ENCODE data around the gene ZBTB44. TPM values are rescaled to one million over a fixed set of nuclear protein-coding genes. Genes with fewer than 3 reads are reported as not detected.

The ZBTB44 gene
- total RNA-seq, 1 experiment from 2014 or later: 21.1 TPM

GRCh38 chr11:130180491-130180890 lies 134.2 kb downstream of the ZBTB44 start:
- no peak for DNase-seq (ENCODE audit: extremely low read depth, low read depth)

GRCh38 chr11:130179396-130180306 lies 135.1 kb downstream of the ZBTB44 start:
- DNase-seq (ENCODE audit: extremely low read depth, low read depth): no peak

- DNase-seq (ENCODE audit: extremely low read depth, low read depth): no peak
These were observed 136.0 kb downstream of the ZBTB44 start for GRCh38 chr11:130178441-130179339.

GRCh38 chr11:130177782-130178181 lies 136.9 kb downstream of the ZBTB44 start:
- no peak for DNase-seq (ENCODE audit: extremely low read depth, low read depth)

Small RNA genes within 50 kb of the gene (small RNA-seq; reads per million reads assigned to genes)
- gene RN7SL778P: 0.02 to 0.29 reads per million in 2 experiments

Other genes starting within 250 kb of the ZBTB44 start
- gene APLP2, start 245.0 kb downstream of the ZBTB44 start, total RNA-seq (2014; rRNA removed; shearing (Covaris generic)): 430 and 522 TPM in 2 replicates
- not detected in 2 replicates for gene ST14, start 155.1 kb downstream of the ZBTB44 start, total RNA-seq (2014; rRNA removed; shearing (Covaris generic))
- 0.02 and 0.29 TPM in 2 replicates for gene ADAMTS8, start 113.7 kb upstream of the ZBTB44 start, total RNA-seq (2014; rRNA removed; shearing (Covaris generic))
- 0.05 and 0.06 TPM in 2 replicates for gene ADAMTS15, start 133.7 kb upstream of the ZBTB44 start, total RNA-seq (2014; rRNA removed; shearing (Covaris generic))